CD14-positive monocyte (primary cell): ENCODE results near the gene GALNTL6. TPM values are rescaled to one million over a fixed set of nuclear protein-coding genes. Genes with fewer than 3 reads are reported as not detected.

ENCODE experiments used
- DNase-seq, 3 donors: peaks; one replicate each; pipeline ENCODE4 v3.0.0-alpha.2; 2011 to 2022
- H2AFZ ChIP-seq: 2 replicates; pipeline ENCODE4 v1.6.0; 2012; ENCODE audit warnings: mild to moderate bottlenecking, low read depth, low read length, inconsistent platforms; ENCODE audit not compliant: insufficient read depth, poor library complexity, severe bottlenecking
- H3K27ac ChIP-seq, 2 donors: 1 replicate in 1 of 2; 2 replicates in 1 of 2; pipeline ENCODE4 v1.5.1; 2012 to 2013; ENCODE audit warnings: low read length in 2 of 2, control low read depth in 1 of 2, inconsistent platforms in 1 of 2, low read depth in 1 of 2, mild to moderate bottlenecking in 1 of 2
- H3K27me3 ChIP-seq, 2 donors: one replicate each; pipeline versions ENCODE4 v1.6.0 to v1.6.1; 2011 to 2013; ENCODE audit warnings: low read length in 2 of 2; ENCODE audit not compliant: control insufficient read depth in 2 of 2, insufficient read depth in 2 of 2
- H3K36me3 ChIP-seq, 2 donors: replicated peaks in 1 of 2; 1 replicate in 1 of 2; 2 replicates in 1 of 2; pipeline versions ENCODE4 v1.5.1 to v1.6.1; 2012 to 2013; ENCODE audit warnings: low read length in 2 of 2, control low read depth in 1 of 2, inconsistent platforms in 1 of 2, mild to moderate bottlenecking in 1 of 2; ENCODE audit not compliant: insufficient read depth in 2 of 2, control insufficient read depth in 1 of 2
- H3K4me1 ChIP-seq, 2 donors: 1 replicate in 1 of 2; 2 replicates in 1 of 2; pipeline versions ENCODE4 v1.5.1 to v1.6.1; 2012 to 2013; ENCODE audit warnings: low read length in 2 of 2, control low read depth in 1 of 2, inconsistent platforms in 1 of 2, mild to moderate bottlenecking in 1 of 2, moderate library complexity in 1 of 2; ENCODE audit not compliant: insufficient read depth in 2 of 2, control insufficient read depth in 1 of 2
- H3K4me2 ChIP-seq: replicated peaks from 2 replicates; pipeline ENCODE3; 2012; ENCODE audit warnings: low read length, moderate library complexity, mild to moderate bottlenecking; ENCODE audit not compliant: poor library complexity, severe bottlenecking; ENCODE audit errors: extremely low read depth
- H3K4me3 ChIP-seq, 3 experiments: fragments of 200-600 bp in 1 of 3; sonication (generic) in 1 of 3; replicated peaks in 1 of 3; 1 replicate in 2 of 3; 2 replicates in 1 of 3; pipeline ENCODE4 v1.5.1; 2011 to 2013; ENCODE audit warnings: low read length in 3 of 3, mild to moderate bottlenecking in 3 of 3, control low read depth in 2 of 3, low read depth in 2 of 3, inconsistent platforms in 1 of 3, moderate library complexity in 1 of 3
- H3K79me2 ChIP-seq: 2 replicates; pipeline ENCODE4 v1.6.0; 2012; ENCODE audit warnings: mild to moderate bottlenecking, control low read depth, inconsistent platforms, low read length, moderate library complexity; ENCODE audit not compliant: insufficient read depth
- H3K9ac ChIP-seq: 2 replicates; pipeline ENCODE4 v1.6.0; 2017; ENCODE audit warnings: low read length, mild to moderate bottlenecking; ENCODE audit not compliant: insufficient read depth, poor library complexity, severe bottlenecking
- H3K9me3 ChIP-seq, 2 donors: replicated peaks in 1 of 2; 1 replicate in 1 of 2; 2 replicates in 1 of 2; pipeline versions ENCODE4 v1.5.1 to v1.6.1; 2012 to 2013; ENCODE audit warnings: low read length in 2 of 2, control low read depth in 1 of 2; ENCODE audit not compliant: control insufficient read depth in 1 of 2, insufficient read depth in 1 of 2
- H4K20me1 ChIP-seq: 2 replicates; pipeline ENCODE4 v1.6.0; 2012; ENCODE audit warnings: mild to moderate bottlenecking, low read length, control low read depth, moderate library complexity; ENCODE audit not compliant: insufficient read depth
- H3K27ac Mint-ChIP-seq, 7 donors: one replicate each; pipeline ENCODE4 v1.8.0; 2020; ENCODE audit warnings: mild to moderate bottlenecking in 7 of 7, mixed read lengths in 7 of 7, moderate library complexity in 6 of 7, inconsistent platforms in 2 of 7
- H3K27me3 Mint-ChIP-seq, 3 donors: one replicate each; pipeline ENCODE4 v1.8.0; 2021 to 2022; ENCODE audit warnings: low read depth in 3 of 3, mild to moderate bottlenecking in 3 of 3, mixed read lengths in 3 of 3, moderate library complexity in 3 of 3, inconsistent platforms in 1 of 3
- H3K36me3 Mint-ChIP-seq, 2 donors: one replicate each; pipeline ENCODE4 v1.8.0; 2020; ENCODE audit warnings: mixed read lengths in 2 of 2, inconsistent platforms in 1 of 2, mild to moderate bottlenecking in 1 of 2
- H3K4me1 Mint-ChIP-seq: one replicate; pipeline ENCODE4 v1.8.0; 2020; ENCODE audit warnings: mild to moderate bottlenecking, mixed read lengths
- H3K4me3 Mint-ChIP-seq, 2 donors: one replicate each; pipeline ENCODE4 v1.8.0; 2020; ENCODE audit warnings: mild to moderate bottlenecking in 2 of 2, mixed read lengths in 2 of 2, moderate library complexity in 1 of 2
- H3K9me3 Mint-ChIP-seq, 7 donors: one replicate each; pipeline ENCODE4 v1.8.0; 2020 to 2022; ENCODE audit warnings: mixed read lengths in 7 of 7, mild to moderate bottlenecking in 6 of 7, moderate library complexity in 6 of 7, inconsistent platforms in 2 of 7
- WGBS: methylation state at CpG from one replicate; pipeline ENCODE4 v1.1.5; 2013; ENCODE audit warnings: missing lambda C conversion rate; ENCODE audit not compliant: insufficient coverage; 5-methylcytosine and 5-hydroxymethylcytosine counted together
- intact Hi-C, 2 donors: fragments of 100-400 bp; cut with micrococcal nuclease; formaldehyde crosslinking; loops; one replicate each; pipeline versions ENCODE4 v1.15.0 to v1.15.1; 2023
- polyA plus RNA-seq, 3 donors: library from polyadenylated mRNA; depleted of rRNA in 1 of 3; unstranded in 2 of 3; stranded (reverse) in 1 of 3; fragments of 300-500 nt in 2 of 3; fragments of >200 nt in 1 of 3; fragmentation: Illumina TruSeq in 2 of 3; gene quantifications; 1 replicate in 2 of 3; 2 replicates in 1 of 3; pipeline ENCODE4 v1.2.3, GENCODE V29; 2012 to 2021
- TF ChIP-seq, protein P1 (sequence below): fragments of 200-600 bp; IDR thresholded peaks from one replicate; pipeline ENCODE4 v1.8.0; 2022; ENCODE audit warnings: antibody characterized with exemption, mild to moderate bottlenecking

GALNTL6 gene
- polyA plus RNA-seq, 3 donors, result 0.05 TPM; not detected in 2

- no peak for DNase-seq
- Histone ChIP-seq H3K4me1 (no peaks in the 10 kb centered on the region), H3K4me2 (no peak overlapping the region), H3K36me3 (no peaks in the 10 kb centered on the region), H2AFZ (no peak overlapping the region), H3K9me3 (no peaks in the 10 kb centered on the region), H3K27me3 (no peaks in the 10 kb centered on the region), H3K4me3 (no peak overlapping the region), H3K27ac (no peak overlapping the region), H4K20me1 (no peaks in the 10 kb centered on the region), H3K79me2 (no peaks in the 10 kb centered on the region), H3K9ac (no peak overlapping the region)
- no peaks in the 10 kb centered on the region for H3K4me1 Mint-ChIP-seq
- no peak overlapping the region for H3K27ac Mint-ChIP-seq
- H3K36me3 Mint-ChIP-seq, result no peaks in the 10 kb centered on the region
- TF ChIP-seq, protein P1, sequence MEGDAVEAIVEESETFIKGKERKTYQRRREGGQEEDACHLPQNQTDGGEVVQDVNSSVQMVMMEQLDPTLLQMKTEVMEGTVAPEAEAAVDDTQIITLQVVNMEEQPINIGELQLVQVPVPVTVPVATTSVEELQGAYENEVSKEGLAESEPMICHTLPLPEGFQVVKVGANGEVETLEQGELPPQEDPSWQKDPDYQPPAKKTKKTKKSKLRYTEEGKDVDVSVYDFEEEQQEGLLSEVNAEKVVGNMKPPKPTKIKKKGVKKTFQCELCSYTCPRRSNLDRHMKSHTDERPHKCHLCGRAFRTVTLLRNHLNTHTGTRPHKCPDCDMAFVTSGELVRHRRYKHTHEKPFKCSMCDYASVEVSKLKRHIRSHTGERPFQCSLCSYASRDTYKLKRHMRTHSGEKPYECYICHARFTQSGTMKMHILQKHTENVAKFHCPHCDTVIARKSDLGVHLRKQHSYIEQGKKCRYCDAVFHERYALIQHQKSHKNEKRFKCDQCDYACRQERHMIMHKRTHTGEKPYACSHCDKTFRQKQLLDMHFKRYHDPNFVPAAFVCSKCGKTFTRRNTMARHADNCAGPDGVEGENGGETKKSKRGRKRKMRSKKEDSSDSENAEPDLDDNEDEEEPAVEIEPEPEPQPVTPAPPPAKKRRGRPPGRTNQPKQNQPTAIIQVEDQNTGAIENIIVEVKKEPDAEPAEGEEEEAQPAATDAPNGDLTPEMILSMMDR, result no peak
- peaks cover 0 to 2% (median 0%) of the 10 kb centered on the region in 3 donors for H3K27me3 Mint-ChIP-seq
- WGBS, result no CpG with 5 or more reads among the region's 2 CpGs
- intact Hi-C loops, result no loop called here
- H3K4me3 Mint-ChIP-seq, result no peak overlapping the region
- H3K9me3 Mint-ChIP-seq, result peaks cover 0 to 6% (median 2%) of the 10 kb centered on the region in 7 donors
Measured at GRCh38 chr4:172270397-172270796, 457.2 kb downstream of the GALNTL6 start.

DNA sequence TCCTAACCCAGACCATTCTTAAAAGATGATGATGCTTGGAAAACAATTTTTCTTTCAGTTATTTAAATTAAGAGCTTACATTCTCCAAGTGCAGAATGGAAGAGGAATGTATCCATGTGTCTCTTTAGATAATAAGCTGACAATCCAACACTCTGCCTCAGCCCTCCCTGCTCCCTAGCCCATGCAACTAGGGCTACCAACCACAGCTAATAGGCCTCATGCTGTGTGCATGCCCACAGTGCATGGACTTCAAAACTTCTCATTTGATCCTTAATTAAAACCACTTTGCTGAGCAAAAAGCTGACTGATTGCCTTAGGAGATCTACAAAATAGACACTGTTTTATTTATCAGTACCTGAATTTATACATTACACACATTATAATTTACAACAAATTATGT lies 473.9 kb downstream of the GALNTL6 start:
- Mint-ChIP-seq H3K4me1 (no peaks in the 10 kb centered on the region), H3K27me3 (peaks cover 0 to 2% (median 0%) of the 10 kb centered on the region in 3 donors), H3K4me3 (no peak overlapping the region), H3K36me3 (no peaks in the 10 kb centered on the region), H3K9me3 (peaks cover 0 to 5% (median 2%) of the 10 kb centered on the region in 7 donors), H3K27ac (no peak overlapping the region)
- H3K79me2 ChIP-seq, result no peaks in the 10 kb centered on the region
- H3K4me3 ChIP-seq, result no peak overlapping the region
- TF ChIP-seq, protein P1, result no peak
- H3K4me1 ChIP-seq, result no peaks in the 10 kb centered on the region
- no peaks in the 10 kb centered on the region for H3K27me3 ChIP-seq
- H4K20me1 ChIP-seq, result no peaks in the 10 kb centered on the region
- no peak overlapping the region for H3K4me2 ChIP-seq
- no peak for DNase-seq
- no peak overlapping the region for H3K27ac ChIP-seq
- no peaks in the 10 kb centered on the region for H3K9me3 ChIP-seq
- intact Hi-C loops, result no loop called here
- no peak overlapping the region for H3K9ac ChIP-seq
- H3K36me3 ChIP-seq, result no peaks in the 10 kb centered on the region
- H2AFZ ChIP-seq, result no peak overlapping the region
